OCI-LY3 (cell line): Measurements from ENCODE around the gene BAG3.

Experiments used
- H2AFZ ChIP-seq: fragments of 200-600, 300-600 bp; shearing (Covaris generic); 2 replicates; pipeline ENCODE4 v1.6.0; 2014; ENCODE audit warnings: antibody characterized with exemption, low read depth, low read length
- H3K27ac ChIP-seq: fragments of 200-600, 300-600 bp; sonication (generic); 2 replicates; pipeline ENCODE4 v1.5.1; 2014; ENCODE audit warnings: mild to moderate bottlenecking, low read length, moderate library complexity, mixed read lengths
- H3K27me3 ChIP-seq: fragments of 200-600, 300-600 bp; sonication (generic); 2 replicates; pipeline ENCODE4 v1.6.1; 2014; ENCODE audit warnings: low read depth, low read length, mixed read lengths
- H3K36me3 ChIP-seq: fragments of 200-600, 300-600 bp; sonication (generic); replicated peaks from 2 replicates; pipeline ENCODE3; 2014; ENCODE audit warnings: low read depth, low read length, mixed read lengths
- H3K4me1 ChIP-seq: fragments of 300-600, 200-600 bp; sonication (generic); 2 replicates; pipeline ENCODE4 v1.6.1; 2014; ENCODE audit warnings: low read length, mixed read lengths
- H3K4me2 ChIP-seq: fragments of 200-600, 300-600 bp; sonication (generic); 2 replicates; pipeline ENCODE4 v1.6.1; 2014; ENCODE audit warnings: low read length, mixed read lengths
- H3K4me3 ChIP-seq: fragments of 300-600, 200-600 bp; sonication (generic); 2 replicates; pipeline ENCODE4 v1.5.1; 2014; ENCODE audit warnings: antibody characterized with exemption, mild to moderate bottlenecking, low read length, moderate library complexity
- H3K79me2 ChIP-seq: fragments of 300-600, 200-600 bp; shearing (Covaris generic); 2 replicates; pipeline ENCODE4 v1.6.1; 2014; ENCODE audit warnings: mild to moderate bottlenecking, low read length, mixed read lengths
- H3K9ac ChIP-seq: fragments of 300-600, 200-600 bp; shearing (Covaris generic); 2 replicates; pipeline ENCODE4 v1.6.0; 2014; ENCODE audit warnings: mild to moderate bottlenecking, low read length, moderate library complexity
- H3K9me3 ChIP-seq: fragments of 200-600, 300-600 bp; shearing (Covaris generic); 2 replicates; pipeline ENCODE4 v1.6.1; 2014; ENCODE audit warnings: low read length, mixed read lengths; ENCODE audit not compliant: insufficient read depth
- H4K20me1 ChIP-seq: fragments of 200-600, 300-600 bp; sonication (generic); 2 replicates; pipeline ENCODE4 v1.6.1; 2016; ENCODE audit warnings: low read length, mixed read lengths; ENCODE audit not compliant: insufficient read depth
- CTCF ChIP-seq: fragments of 200-600, 300-600 bp; sonication (generic); IDR thresholded peaks from 2 replicates; pipeline ENCODE4 v1.5.1; 2014; ENCODE audit warnings: antibody characterized with exemption, low read length, low read depth
- EZH2phosphoT487 ChIP-seq: fragments of 200-600 bp; shearing (Covaris generic); IDR thresholded peaks from 2 replicates; pipeline ENCODE4 v1.6.1; 2018; ENCODE audit warnings: antibody characterized with exemption, mixed run types, low read depth

The BAG3 gene

GRCh38 chr10:119608316-119609155, 42.6 kb upstream of the BAG3 start:
- H3K27me3 ChIP-seq, result no peaks in the 10 kb centered on the region
- no peaks in the 10 kb centered on the region for H3K36me3 ChIP-seq
- no peak overlapping the region for H3K27ac ChIP-seq
- no peaks in the 10 kb centered on the region for H3K4me1 ChIP-seq
- peak; percentile 50 for TF ChIP-seq CTCF
- TF ChIP-seq EZH2phosphoT487, result no peak
- no peaks in the 10 kb centered on the region for H4K20me1 ChIP-seq
- H3K4me2 ChIP-seq, result peak overlapping the region; percentile 30
- no peaks in the 10 kb centered on the region for H3K9me3 ChIP-seq
- H3K9ac ChIP-seq, result no peak overlapping the region
- no peaks in the 10 kb centered on the region for H3K79me2 ChIP-seq
- H3K4me3 ChIP-seq, result peak overlapping the region; percentile 14; the same call in 1 of the 2 replicates
- peak overlapping the region; percentile 51; the same call in 1 of the 2 replicates for H2AFZ ChIP-seq

GRCh38 chr10:119609516-119609915, 41.7 kb upstream of the BAG3 start:
- Histone ChIP-seq H4K20me1 (no peaks in the 10 kb centered on the region), H3K27ac (no peak overlapping the region), H3K9me3 (no peaks in the 10 kb centered on the region), H3K4me2 (no peak overlapping the region), H3K4me3 (no peak overlapping the region), H2AFZ (no peak overlapping the region), H3K79me2 (no peaks in the 10 kb centered on the region), H3K4me1 (no peaks in the 10 kb centered on the region), H3K27me3 (no peaks in the 10 kb centered on the region), H3K36me3 (no peaks in the 10 kb centered on the region), H3K9ac (no peak overlapping the region)
- TF ChIP-seq EZH2phosphoT487 (no peak), CTCF (no peak)

GRCh38 chr10:119611433-119611832, 39.7 kb upstream of the BAG3 start:
- no peak overlapping the region for H3K27ac ChIP-seq
- H3K79me2 ChIP-seq, result no peaks in the 10 kb centered on the region
- no peaks in the 10 kb centered on the region for H3K36me3 ChIP-seq
- H3K4me2 ChIP-seq, result no peak overlapping the region
- H2AFZ ChIP-seq, result no peak overlapping the region
- no peaks in the 10 kb centered on the region for H4K20me1 ChIP-seq
- no peak for TF ChIP-seq CTCF
- TF ChIP-seq EZH2phosphoT487, result no peak
- no peaks in the 10 kb centered on the region for H3K4me1 ChIP-seq
- H3K9me3 ChIP-seq, result no peaks in the 10 kb centered on the region
- no peak overlapping the region for H3K4me3 ChIP-seq
- no peaks in the 10 kb centered on the region for H3K27me3 ChIP-seq
- H3K9ac ChIP-seq, result no peak overlapping the region

GRCh38 chr10:119613741-119614140, 37.4 kb upstream of the BAG3 start:
- Histone ChIP-seq H4K20me1 (no peaks in the 10 kb centered on the region), H3K27ac (no peak overlapping the region), H3K4me1 (peaks cover 9% of the 10 kb centered on the region), H3K79me2 (no peaks in the 10 kb centered on the region), H3K4me2 (no peak overlapping the region), H3K36me3 (no peaks in the 10 kb centered on the region), H3K9me3 (no peaks in the 10 kb centered on the region), H3K4me3 (no peak overlapping the region), H2AFZ (no peak overlapping the region), H3K27me3 (no peaks in the 10 kb centered on the region), H3K9ac (no peak overlapping the region)
- TF ChIP-seq CTCF (no peak), EZH2phosphoT487 (no peak)
